GM12864 (cell line): ENCODE data around the gene SERF2.

Source experiments
- DNase-seq: peaks from one replicate; pipeline ENCODE4 v3.0.0-alpha.2; 2011; ENCODE audit warnings: low read depth
- H3K4me3 ChIP-seq: 2 replicates; pipeline ENCODE4 v1.5.1; 2011; ENCODE audit warnings: mild to moderate bottlenecking, low read depth, low read length, control low read depth
- CTCF ChIP-seq: IDR thresholded peaks from 2 replicates; pipeline ENCODE4 v1.5.1; 2011; ENCODE audit warnings: low read depth, mild to moderate bottlenecking, moderate library complexity, low read length, control low read depth, inconsistent platforms; ENCODE audit errors: missing control alignments

The SERF2 gene

GRCh38 chr15:43845421-43845820 lies 53.3 kb downstream of the SERF2 start:
- TF ChIP-seq CTCF, result no peak
- no peak overlapping the region for H3K4me3 ChIP-seq
- DNase-seq, result no peak
